ENCODE results near the gene C3orf18. TPM values are rescaled to one million over a fixed set of nuclear protein-coding genes. Genes with fewer than 3 reads are reported as not detected.
"Not testable (repeated sequence)": the region's sequence is repeated elsewhere in the genome, so short reads cannot be mapped to it uniquely, and the experiment has no call there.

C3orf18 gene
- total and polyA plus RNA-seq, 2 experiments from 2014 or later: 2.4 to 7.7 TPM

DNA sequence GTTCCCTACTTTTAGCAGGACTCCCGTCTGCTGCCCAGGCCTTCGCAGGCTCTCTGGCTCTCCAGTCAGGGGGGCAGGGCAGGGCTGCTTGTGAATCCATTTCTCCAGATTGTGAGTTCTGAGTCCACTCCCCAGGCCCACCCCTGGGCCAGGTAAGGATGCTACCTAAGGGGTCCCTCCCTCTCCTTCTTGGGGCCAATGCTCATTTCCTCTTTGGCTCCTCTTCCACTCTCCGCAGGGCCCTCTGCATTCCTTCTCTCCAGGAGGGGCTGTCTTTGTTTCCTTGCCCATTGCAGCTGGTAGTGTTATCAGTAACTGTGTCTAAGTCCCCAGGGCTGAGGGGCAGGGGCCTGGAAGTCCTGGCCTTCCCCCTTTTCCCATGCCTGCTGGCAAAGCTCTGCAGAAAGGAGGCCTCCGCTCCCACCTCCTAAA, 51.1 kb downstream of the C3orf18 start:
- peaks cover 9% of the 10 kb centered on the region for H3F3A ChIP-seq (replicated peaks; ENCODE audit: low read depth)
- ATAC-seq (peak; percentile 62), DNase-seq (ENCODE audit: low spot score) (peak; percentile 84)
- Mint-ChIP-seq H3K9me3 (no peaks in the 10 kb centered on the region), H3K27ac (peak overlapping the region; percentile 92), H3K27me3 (ENCODE audit: insufficient read depth, low read depth, poor library complexity) (peaks cover 30% of the 10 kb centered on the region), H3K4me1 (peaks cover 69% of the 10 kb centered on the region), H3K36me3 (ENCODE audit: low read depth) (no peaks in the 10 kb centered on the region), H3K4me3 (peak overlapping the region; percentile 50)
- TF ChIP-seq, protein P1, sequence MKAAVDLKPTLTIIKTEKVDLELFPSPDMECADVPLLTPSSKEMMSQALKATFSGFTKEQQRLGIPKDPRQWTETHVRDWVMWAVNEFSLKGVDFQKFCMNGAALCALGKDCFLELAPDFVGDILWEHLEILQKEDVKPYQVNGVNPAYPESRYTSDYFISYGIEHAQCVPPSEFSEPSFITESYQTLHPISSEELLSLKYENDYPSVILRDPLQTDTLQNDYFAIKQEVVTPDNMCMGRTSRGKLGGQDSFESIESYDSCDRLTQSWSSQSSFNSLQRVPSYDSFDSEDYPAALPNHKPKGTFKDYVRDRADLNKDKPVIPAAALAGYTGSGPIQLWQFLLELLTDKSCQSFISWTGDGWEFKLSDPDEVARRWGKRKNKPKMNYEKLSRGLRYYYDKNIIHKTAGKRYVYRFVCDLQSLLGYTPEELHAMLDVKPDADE (IDR thresholded peaks at IDR 0.05): 0 out of 2 replicates have a peak, but pooled peaks have one; percentile 30
- TF ChIP-seq, protein P2, sequence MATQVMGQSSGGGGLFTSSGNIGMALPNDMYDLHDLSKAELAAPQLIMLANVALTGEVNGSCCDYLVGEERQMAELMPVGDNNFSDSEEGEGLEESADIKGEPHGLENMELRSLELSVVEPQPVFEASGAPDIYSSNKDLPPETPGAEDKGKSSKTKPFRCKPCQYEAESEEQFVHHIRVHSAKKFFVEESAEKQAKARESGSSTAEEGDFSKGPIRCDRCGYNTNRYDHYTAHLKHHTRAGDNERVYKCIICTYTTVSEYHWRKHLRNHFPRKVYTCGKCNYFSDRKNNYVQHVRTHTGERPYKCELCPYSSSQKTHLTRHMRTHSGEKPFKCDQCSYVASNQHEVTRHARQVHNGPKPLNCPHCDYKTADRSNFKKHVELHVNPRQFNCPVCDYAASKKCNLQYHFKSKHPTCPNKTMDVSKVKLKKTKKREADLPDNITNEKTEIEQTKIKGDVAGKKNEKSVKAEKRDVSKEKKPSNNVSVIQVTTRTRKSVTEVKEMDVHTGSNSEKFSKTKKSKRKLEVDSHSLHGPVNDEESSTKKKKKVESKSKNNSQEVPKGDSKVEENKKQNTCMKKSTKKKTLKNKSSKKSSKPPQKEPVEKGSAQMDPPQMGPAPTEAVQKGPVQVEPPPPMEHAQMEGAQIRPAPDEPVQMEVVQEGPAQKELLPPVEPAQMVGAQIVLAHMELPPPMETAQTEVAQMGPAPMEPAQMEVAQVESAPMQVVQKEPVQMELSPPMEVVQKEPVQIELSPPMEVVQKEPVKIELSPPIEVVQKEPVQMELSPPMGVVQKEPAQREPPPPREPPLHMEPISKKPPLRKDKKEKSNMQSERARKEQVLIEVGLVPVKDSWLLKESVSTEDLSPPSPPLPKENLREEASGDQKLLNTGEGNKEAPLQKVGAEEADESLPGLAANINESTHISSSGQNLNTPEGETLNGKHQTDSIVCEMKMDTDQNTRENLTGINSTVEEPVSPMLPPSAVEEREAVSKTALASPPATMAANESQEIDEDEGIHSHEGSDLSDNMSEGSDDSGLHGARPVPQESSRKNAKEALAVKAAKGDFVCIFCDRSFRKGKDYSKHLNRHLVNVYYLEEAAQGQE (IDR thresholded peaks at IDR 0.05; ENCODE audit: unreplicated experiment): no peak
- no peak for TF ChIP-seq JUNB (IDR thresholded peaks at IDR 0.05; ENCODE audit: unreplicated experiment)
- no peak for TF ChIP-seq EZH2phosphoT487 (IDR thresholded peaks at IDR 0.05; ENCODE audit: unreplicated experiment)
- TF ChIP-seq ZNF114 (CRISPR knock-in tag; IDR thresholded peaks at IDR 0.05): no peak
- peak; percentile 21; the same call in 1 of the 2 replicates for TF ChIP-seq POLR2AphosphoS5 (IDR thresholded peaks at IDR 0.05; ENCODE audit: low read depth)
- H3K27ac ChIP-seq (ENCODE audit: low read depth): peak overlapping the region; percentile 71
- H3K27me3 ChIP-seq (ENCODE audit: insufficient read depth): no peaks in the 10 kb centered on the region
- no peaks in the 10 kb centered on the region for H4K20me1 ChIP-seq (replicated peaks; ENCODE audit: insufficient read depth)
- H3K79me2 ChIP-seq (replicated peaks; ENCODE audit: insufficient read depth): no peaks in the 10 kb centered on the region
- H3K36me3 ChIP-seq (ENCODE audit: insufficient read depth): no peaks in the 10 kb centered on the region
- H2AFZ ChIP-seq: 0 out of 2 replicates have a peak overlapping the region, but pooled peaks have one; percentile 34
- peak overlapping the region; percentile 43 for H3K4me3 ChIP-seq
- H3K9me2 ChIP-seq (ENCODE audit: insufficient read depth): no peaks in the 10 kb centered on the region
- H3K4me2 ChIP-seq: peak overlapping the region; percentile 74
- peaks cover 50% of the 10 kb centered on the region for H3K4me1 ChIP-seq (ENCODE audit: insufficient read depth)

DNA sequence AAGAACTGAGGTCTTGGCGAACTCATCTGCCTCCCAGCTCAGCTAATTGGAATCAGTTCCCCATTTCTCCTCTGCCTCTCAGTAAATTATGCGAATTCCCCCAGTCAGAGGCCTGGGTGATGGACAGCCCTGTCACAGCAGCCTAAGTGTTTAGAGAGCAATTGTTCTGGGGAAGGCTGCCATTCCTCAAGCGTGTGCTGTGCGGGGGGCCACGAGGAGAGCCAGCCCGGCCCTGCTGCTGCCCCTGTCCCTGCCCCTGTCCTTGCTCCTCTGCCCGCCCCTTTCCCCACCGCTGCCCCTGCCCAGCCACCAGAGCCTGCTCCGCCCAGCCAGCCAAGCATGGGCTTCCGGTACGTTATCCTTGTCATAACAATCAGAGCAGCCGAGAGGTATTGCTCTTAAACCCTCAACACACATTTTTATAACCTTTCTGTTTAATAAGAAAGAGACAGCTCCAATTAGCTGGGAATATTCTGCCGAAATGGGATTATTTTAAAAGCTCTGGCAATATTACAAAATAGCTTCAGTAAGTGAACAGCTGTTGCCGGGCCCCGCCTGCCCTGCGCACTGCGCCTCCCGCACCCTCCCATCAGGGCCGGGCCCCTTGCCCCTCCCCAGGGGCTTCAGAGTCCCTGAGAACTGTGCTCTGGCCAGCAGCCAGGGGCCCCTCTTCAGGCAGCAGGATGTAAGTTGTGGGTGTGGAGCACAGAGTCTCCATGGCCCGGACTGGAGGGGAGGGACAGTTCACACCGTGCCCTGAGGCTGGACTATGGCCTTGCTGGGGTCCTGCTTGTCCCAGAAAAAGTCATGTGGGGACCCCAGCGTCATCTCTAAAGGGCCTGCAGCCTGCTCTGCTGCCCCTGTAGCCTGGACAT, 51.7 kb downstream of the C3orf18 start:
- H3K27ac ChIP-seq (ENCODE audit: low read depth): peak overlapping the region; percentile 71
- H3K27me3 ChIP-seq (ENCODE audit: insufficient read depth): no peaks in the 10 kb centered on the region
- H3F3A ChIP-seq (replicated peaks; ENCODE audit: low read depth): peaks cover 9% of the 10 kb centered on the region
- H3K36me3 ChIP-seq (ENCODE audit: insufficient read depth): no peaks in the 10 kb centered on the region
- H3K27ac Mint-ChIP-seq: peak overlapping the region; percentile 92
- H2AFZ ChIP-seq: peak overlapping the region; percentile 80
- peaks cover 63% of the 10 kb centered on the region for H3K4me1 Mint-ChIP-seq
- ATAC-seq (peak; percentile 77), DNase-seq (ENCODE audit: low spot score) (peak; percentile 87)
- H3K4me3 ChIP-seq: peak overlapping the region; percentile 43
- H3K79me2 ChIP-seq (replicated peaks; ENCODE audit: insufficient read depth): no peaks in the 10 kb centered on the region
- H3K9me3 Mint-ChIP-seq: no peaks in the 10 kb centered on the region
- H3K27me3 Mint-ChIP-seq (ENCODE audit: insufficient read depth, low read depth, poor library complexity): peaks cover 30% of the 10 kb centered on the region
- H3K9me2 ChIP-seq (ENCODE audit: insufficient read depth): no peaks in the 10 kb centered on the region
- no peaks in the 10 kb centered on the region for H4K20me1 ChIP-seq (replicated peaks; ENCODE audit: insufficient read depth)
- H3K4me3 Mint-ChIP-seq: peak overlapping the region; percentile 52
- peaks cover 44% of the 10 kb centered on the region for H3K4me1 ChIP-seq (ENCODE audit: insufficient read depth)
- H3K4me2 ChIP-seq: peak overlapping the region; percentile 74
- no peaks in the 10 kb centered on the region for H3K36me3 Mint-ChIP-seq (ENCODE audit: low read depth)
- TF ChIP-seq ZNF331 (CRISPR knock-in tag; IDR thresholded peaks at IDR 0.05; ENCODE audit: low read depth): no peak
- TF ChIP-seq, protein P3, sequence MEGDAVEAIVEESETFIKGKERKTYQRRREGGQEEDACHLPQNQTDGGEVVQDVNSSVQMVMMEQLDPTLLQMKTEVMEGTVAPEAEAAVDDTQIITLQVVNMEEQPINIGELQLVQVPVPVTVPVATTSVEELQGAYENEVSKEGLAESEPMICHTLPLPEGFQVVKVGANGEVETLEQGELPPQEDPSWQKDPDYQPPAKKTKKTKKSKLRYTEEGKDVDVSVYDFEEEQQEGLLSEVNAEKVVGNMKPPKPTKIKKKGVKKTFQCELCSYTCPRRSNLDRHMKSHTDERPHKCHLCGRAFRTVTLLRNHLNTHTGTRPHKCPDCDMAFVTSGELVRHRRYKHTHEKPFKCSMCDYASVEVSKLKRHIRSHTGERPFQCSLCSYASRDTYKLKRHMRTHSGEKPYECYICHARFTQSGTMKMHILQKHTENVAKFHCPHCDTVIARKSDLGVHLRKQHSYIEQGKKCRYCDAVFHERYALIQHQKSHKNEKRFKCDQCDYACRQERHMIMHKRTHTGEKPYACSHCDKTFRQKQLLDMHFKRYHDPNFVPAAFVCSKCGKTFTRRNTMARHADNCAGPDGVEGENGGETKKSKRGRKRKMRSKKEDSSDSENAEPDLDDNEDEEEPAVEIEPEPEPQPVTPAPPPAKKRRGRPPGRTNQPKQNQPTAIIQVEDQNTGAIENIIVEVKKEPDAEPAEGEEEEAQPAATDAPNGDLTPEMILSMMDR (conservative IDR thresholded peaks at IDR 0.05; ENCODE audit: low read depth in 2 of 2): peak in 1 of 2 experiments; percentile 20; a peak in 1 of 4 replicates

DNA sequence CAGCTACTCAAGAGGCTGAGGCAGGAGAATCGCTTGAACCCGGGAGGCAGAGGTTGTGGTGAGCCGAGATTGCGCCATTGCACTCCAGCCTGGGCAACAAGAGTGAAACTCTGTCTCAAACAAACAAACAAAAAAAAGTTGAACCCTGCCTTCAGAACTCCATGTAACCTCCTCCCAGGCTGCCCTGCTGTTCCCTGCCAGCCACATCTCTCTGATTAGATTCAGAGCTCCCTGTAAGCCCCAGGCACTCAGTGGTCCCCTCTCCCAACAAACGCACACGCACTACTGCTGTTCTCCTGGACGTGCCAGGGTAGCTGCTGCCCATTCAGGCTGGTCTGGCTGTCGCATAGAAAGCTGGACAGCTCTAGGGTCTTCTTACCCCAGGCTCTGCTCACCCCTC, 54.6 kb downstream of the C3orf18 start:
- H3K27me3 ChIP-seq (ENCODE audit: insufficient read depth); H3K9me3 Mint-ChIP-seq; H3K36me3 Mint-ChIP-seq (ENCODE audit: low read depth): not testable (repeated sequence)

More for the DNA sequence above, 54.6 kb downstream of the C3orf18 start:
- H3K36me3 ChIP-seq (ENCODE audit: insufficient read depth); H3K27ac ChIP-seq (ENCODE audit: low read depth); H3K4me3 ChIP-seq; H2AFZ ChIP-seq; H4K20me1 ChIP-seq (replicated peaks; ENCODE audit: insufficient read depth); H3K9me2 ChIP-seq (ENCODE audit: insufficient read depth); H3F3A ChIP-seq (replicated peaks; ENCODE audit: low read depth); H3K27ac Mint-ChIP-seq; H3K4me3 Mint-ChIP-seq; H3K4me2 ChIP-seq; ATAC-seq; H3K79me2 ChIP-seq (replicated peaks; ENCODE audit: insufficient read depth); DNase-seq (ENCODE audit: low spot score): not testable (repeated sequence)
- Mint-ChIP-seq H3K4me1 (peaks cover 44% of the 10 kb centered on the region), H3K27me3 (ENCODE audit: insufficient read depth, low read depth, poor library complexity) (peaks cover 20% of the 10 kb centered on the region)
- H3K4me1 ChIP-seq (ENCODE audit: insufficient read depth): peaks cover 28% of the 10 kb centered on the region

Data from GM23338 (cell line).